Right cardiac atrium (tissue), 5 donors: ENCODE results near the gene AMACR. TPM values are rescaled to one million over a fixed set of nuclear protein-coding genes. Genes with fewer than 3 reads are reported as not detected.
"Not testable (repeated sequence)": the region's sequence is repeated elsewhere in the genome, so short reads cannot be mapped to it uniquely, and the experiment has no call there.

Source experiments
- ATAC-seq, 2 donors: fragments of 200-7000 bp; cut with Tn5 transposase; one replicate each; pipeline versions ENCODE4 v1.8.0 to v1.9.1; 2020; ENCODE audit warnings: moderate library complexity in 2 of 2, mild to moderate bottlenecking in 1 of 2
- DNase-seq, 3 donors: peaks; one replicate each; pipeline ENCODE4 v3.0.0-alpha.2; 2020
- H3K27ac ChIP-seq: one replicate; pipeline ENCODE4 v1.5.1; 2013; ENCODE audit warnings: mild to moderate bottlenecking, low read length, control low read depth, moderate library complexity
- H3K27me3 ChIP-seq: one replicate; pipeline ENCODE4 v1.6.1; 2013; ENCODE audit not compliant: control insufficient read depth, insufficient read depth
- H3K4me1 ChIP-seq: one replicate; pipeline ENCODE4 v1.6.1; 2013; ENCODE audit warnings: low read length; ENCODE audit not compliant: control insufficient read depth, insufficient read depth
- H3K4me3 ChIP-seq: one replicate; pipeline ENCODE4 v1.5.1; 2013; ENCODE audit warnings: low read length, control low read depth
- H3K9me3 ChIP-seq: one replicate; pipeline ENCODE4 v1.6.1; 2013; ENCODE audit warnings: low read length; ENCODE audit not compliant: control insufficient read depth
- WGBS: extraction: QIAGEN DNeasy Blood & Tissue Kit; methylation state at CpG from one replicate; pipeline ENCODE4 v1.1.7; 2013; 5-methylcytosine and 5-hydroxymethylcytosine counted together
- intact Hi-C, 4 donors: fragments of 100-400 bp; cut with DNase I; formaldehyde crosslinking; loops; one replicate each; pipeline versions ENCODE4 v1.11.0 to v1.14.0; 2022 to 2023
- polyA plus RNA-seq: library from polyadenylated mRNA; stranded (reverse); fragments of 200-250 nt; gene quantifications from one replicate; pipeline ENCODE4 v1.2.3, GENCODE V29; 2013
- total RNA-seq, 4 donors: library from RNA; stranded (reverse); fragmentation: NEBNext Ultra II Directional; extraction: Animal tissue kit (Norgen Biotek cat#: 25700); gene quantifications; one replicate each; pipeline ENCODE4 v1.2.1, GENCODE V29; 2021
- donor health status: healthy with polysubstance abuse.
- donor health status: DM: no; HTN: yes; CAD: no.
- donor health status: DM: no; HTN: no; CAD: no.
- donor health status: DM: no; HTN: yes; CAD: no; lungs with severe emphysema.
- donor health status: DM: yes; HTN: yes; CAD: no.

Gene AMACR
- total and polyA plus RNA-seq, 5 donors = 6.2 to 19.1 (median 11.4) TPM

DNA sequence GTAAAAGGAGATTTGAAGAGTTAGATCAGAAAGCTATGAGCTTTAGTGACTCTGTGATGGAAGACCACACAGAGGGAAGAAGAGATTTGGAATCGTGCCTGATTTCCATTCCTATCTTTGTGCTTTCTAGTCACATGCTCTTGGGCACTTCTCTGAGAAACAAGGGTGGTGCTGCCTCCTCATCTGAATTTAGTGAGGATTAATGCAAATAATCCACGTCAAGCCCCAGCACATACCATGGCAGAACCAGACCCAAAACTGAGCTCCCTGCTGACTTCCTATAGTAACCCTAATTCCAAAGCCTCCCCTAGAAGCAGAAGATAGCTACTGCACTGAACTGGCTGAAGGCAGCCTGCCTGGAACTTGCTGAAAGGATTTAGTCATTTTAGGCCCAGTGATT, 41.0 kb downstream of the AMACR start:
- Histone ChIP-seq H3K4me3 (no peak overlapping the region), H3K9me3 (no peaks in the 10 kb centered on the region), H3K4me1 (no peaks in the 10 kb centered on the region), H3K27ac (no peak overlapping the region), H3K27me3 (no peaks in the 10 kb centered on the region)
- DNase-seq (no peak), ATAC-seq (no peak)
- 44% methylated on average over 2 of the region's 2 CpGs for whole genome bisulfite sequencing
- intact Hi-C loops = loop anchor here in 3 of 4 donors (10.0 kb wide), 2 partner anchors 502 to 532 kb away; no protein-coding TSS in a partner anchor

DNA sequence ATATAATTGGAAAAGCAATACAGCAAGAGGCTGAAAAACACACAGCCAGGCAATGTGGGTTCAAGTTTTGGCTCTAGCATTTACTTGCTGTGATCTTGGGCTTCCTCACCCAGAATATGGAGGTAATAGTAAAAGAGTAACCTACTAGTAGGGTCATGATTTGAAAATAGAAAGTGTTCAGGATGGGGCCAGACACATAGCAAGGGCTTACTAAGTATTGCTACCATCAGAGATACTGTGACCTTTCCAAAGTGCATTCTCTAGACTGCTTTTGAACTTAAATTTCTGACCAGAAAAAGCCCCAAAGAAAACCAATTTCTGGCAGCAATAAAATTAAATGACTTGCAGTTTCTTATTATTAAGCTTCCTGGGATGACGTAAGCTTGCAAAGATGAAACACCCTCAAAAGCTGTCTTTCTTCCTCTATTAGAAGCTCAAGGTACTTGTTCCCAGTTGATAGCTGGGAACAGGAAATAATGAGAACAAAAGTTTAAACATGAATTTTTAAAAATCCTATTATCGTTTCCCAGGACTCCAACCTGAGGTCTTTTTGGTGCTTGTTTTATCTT, 43.6 kb downstream of the AMACR start:
- no peak for DNase-seq
- no peaks in the 10 kb centered on the region for H3K4me1 ChIP-seq
- H3K27ac ChIP-seq = no peak overlapping the region
- 67% methylated on average over 2 of the region's 2 CpGs for WGBS
- H3K9me3 ChIP-seq = no peaks in the 10 kb centered on the region
- no peaks in the 10 kb centered on the region for H3K27me3 ChIP-seq
- ATAC-seq = no peak
- no peak overlapping the region for H3K4me3 ChIP-seq
- intact Hi-C loops = loop anchor here in 3 of 4 donors (10.0 kb wide), 2 partner anchors 499 to 529 kb away; no protein-coding TSS in a partner anchor

DNA sequence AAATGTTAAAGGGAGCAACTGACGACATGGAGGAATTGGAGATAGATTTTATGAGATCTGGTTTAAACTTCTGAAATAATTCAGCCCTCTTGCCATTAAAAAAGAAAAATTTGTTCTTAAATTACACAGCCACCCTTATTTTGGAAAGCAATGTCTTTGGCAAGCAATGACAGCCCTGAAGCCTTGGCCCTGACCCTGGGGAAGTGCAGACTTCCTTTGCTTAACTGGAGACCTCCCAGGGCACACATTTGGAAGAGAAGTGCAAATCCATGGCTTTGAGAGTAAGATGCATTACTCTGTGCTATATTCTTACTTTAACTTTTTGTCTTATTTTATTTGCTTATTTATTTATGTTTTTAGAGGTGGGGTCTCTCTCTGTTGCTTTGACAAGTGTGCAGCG, 49.7 kb downstream of the AMACR start:
- H3K27me3 ChIP-seq = no peaks in the 10 kb centered on the region
- WGBS = 72% methylated on average over 2 of the region's 2 CpGs
- no peaks in the 10 kb centered on the region for H3K4me1 ChIP-seq
- DNase-seq (no peak), ATAC-seq (no peak)
- H3K9me3 ChIP-seq = peaks cover 5% of the 10 kb centered on the region
- intact Hi-C loops = no loop called here
- H3K4me3 ChIP-seq = no peak overlapping the region
- H3K27ac ChIP-seq = no peak overlapping the region

DNA sequence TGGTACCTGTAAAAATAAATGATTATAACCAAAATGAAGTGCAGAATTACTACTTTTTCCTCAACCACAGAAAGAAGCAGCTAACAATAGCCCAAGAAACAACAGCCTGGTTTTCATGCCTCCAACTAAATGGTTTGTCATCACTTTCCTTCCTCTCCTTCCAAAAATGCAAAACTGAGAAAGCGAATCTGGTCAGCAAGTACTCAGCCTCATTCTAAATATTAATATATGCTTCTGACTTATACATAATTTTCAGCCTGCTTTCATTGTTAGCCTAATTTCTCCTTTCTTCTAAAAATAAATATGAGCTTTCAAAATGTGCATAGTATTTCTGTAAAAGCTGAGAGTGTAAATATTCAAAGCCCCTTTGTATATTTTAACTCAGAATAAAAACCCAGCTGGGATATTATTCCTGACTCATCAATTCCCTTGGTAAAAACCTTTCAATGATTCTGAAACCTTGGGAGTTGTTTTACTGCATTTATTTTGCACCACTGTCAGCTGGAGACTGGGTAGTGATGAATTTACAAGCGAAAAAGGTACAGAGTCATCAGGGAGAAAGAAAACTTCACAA, 50.2 kb downstream of the AMACR start:
- Histone ChIP-seq H3K27ac (no peak overlapping the region), H3K9me3 (peaks cover 5% of the 10 kb centered on the region), H3K4me3 (no peak overlapping the region), H3K4me1 (no peaks in the 10 kb centered on the region), H3K27me3 (no peaks in the 10 kb centered on the region)
- DNase-seq (no peak), ATAC-seq (no peak)
- intact Hi-C loops = no loop called here
- WGBS = 71% methylated on average over 2 of the region's 2 CpGs

DNA sequence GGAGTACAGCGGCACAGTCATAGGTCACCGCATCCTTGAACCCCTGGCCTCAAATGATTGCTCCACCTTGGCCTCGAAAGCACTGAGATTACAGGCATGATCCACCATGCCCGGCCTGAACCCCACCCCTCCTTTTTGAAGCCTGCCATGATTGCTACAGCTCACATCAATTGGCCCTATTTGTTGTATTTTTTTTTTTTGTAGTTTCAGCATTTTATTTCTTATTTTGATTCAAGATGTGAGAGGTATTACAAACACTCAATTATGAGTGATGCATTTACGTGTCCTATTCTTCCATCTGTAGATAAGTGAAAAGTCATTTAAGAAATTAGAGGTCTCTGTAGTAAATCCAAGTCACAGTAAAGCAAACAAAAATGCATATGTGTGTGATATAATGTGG, 55.7 kb downstream of the AMACR start:
- DNase-seq, H3K9me3 ChIP-seq, H3K4me1 ChIP-seq, intact Hi-C loops, H3K27ac ChIP-seq, ATAC-seq, H3K27me3 ChIP-seq, H3K4me3 ChIP-seq: not testable (repeated sequence)
- WGBS = 76% methylated on average over 5 of the region's 5 CpGs

DNA sequence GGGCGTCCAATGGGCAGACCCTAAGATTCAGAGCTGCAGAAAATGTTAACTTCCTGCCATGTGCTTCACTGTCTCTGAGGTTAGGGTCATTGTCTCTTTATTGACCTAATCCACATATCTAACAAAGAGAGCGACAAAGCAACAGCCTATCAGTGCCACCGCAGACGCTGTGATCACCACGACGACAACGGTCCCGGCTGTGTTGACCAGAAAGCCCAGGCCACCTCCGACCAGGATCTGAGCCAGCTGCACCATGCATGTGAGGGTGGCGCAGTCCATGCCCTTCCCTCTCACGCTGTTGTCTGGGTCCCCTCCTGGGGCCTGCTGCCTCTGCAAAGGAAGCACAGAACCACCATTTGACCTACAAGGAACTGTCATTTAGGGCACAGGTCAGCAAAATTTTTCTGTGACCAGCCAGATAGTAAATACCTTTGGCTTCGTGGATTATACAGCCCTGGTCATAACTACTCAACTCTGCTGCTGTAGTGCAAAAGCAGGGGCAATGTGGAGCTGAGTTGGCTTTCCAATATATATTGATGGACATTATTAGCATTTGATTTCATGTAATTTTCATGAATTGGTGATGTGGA, 63.2 kb downstream of the AMACR start:
- H3K27me3 ChIP-seq = no peaks in the 10 kb centered on the region
- no peak overlapping the region for H3K27ac ChIP-seq
- ATAC-seq = no peak
- no peaks in the 10 kb centered on the region for H3K4me1 ChIP-seq
- intact Hi-C loops = no loop called here
- no peak overlapping the region for H3K4me3 ChIP-seq
- peak in 1 of 3 donors; percentile 28 for DNase-seq
- WGBS = 82% methylated on average over 12 of the region's 12 CpGs
- no peaks in the 10 kb centered on the region for H3K9me3 ChIP-seq

DNA sequence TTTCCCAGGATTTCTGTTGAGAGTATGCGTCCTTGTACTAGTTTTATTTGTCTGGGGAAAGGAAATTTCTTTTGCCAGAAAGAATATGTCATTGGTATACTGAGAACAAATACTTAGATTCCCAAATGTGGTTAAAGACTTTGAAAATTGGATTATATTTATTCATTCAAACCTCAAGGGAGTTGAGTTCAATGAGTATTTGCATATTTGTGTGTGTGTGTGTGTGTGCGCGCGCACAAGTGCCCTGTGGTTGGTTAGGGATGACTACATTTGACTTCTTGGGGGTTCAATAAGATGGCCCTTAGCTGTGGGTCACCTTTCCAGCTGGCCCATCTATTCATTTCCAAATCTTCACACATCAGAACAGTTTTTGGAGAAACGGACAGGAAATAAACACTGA, 66.8 kb downstream of the AMACR start:
- Histone ChIP-seq H3K9me3 (no peaks in the 10 kb centered on the region), H3K4me1 (no peaks in the 10 kb centered on the region), H3K4me3 (no peak overlapping the region), H3K27me3 (no peaks in the 10 kb centered on the region), H3K27ac (no peak overlapping the region)
- 85% methylated on average over 5 of the region's 5 CpGs for WGBS
- DNase-seq = no peak
- intact Hi-C loops = no loop called here
- ATAC-seq = no peak

DNA sequence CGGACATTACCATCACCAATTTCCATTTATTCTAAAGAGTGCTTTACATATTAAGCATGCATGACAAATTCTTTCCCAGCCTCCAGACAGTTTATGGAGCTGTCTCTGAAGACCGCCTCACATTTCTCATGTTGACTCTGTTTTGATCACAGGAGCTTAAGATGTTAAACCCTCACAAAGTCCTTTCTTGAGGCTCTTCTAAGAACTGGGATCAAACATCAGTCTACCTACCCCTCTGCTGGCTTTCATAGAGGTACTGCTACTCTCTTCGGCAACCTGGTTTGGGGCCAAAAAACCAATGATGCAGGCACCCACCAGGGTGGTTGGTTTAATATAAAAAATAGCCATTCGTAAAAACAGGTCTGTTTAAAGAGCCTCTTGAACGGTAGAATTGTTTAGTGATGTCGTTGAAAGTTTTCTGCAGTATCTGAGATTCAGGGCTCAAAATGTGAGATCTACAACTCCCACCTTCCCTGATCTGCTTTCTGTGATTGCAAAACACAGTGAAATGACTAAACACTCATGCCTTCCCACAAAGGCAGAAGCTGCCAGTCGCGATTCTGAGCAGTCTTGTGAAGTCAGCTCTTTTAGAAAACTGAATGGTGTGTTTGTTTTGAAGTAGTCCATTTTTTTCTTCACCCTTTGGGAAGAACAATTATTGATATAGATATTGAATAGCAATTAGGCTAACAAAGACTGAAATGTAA, 68.1 kb downstream of the AMACR start:
- Histone ChIP-seq H3K27me3 (no peaks in the 10 kb centered on the region), H3K27ac (no peak overlapping the region), H3K9me3 (no peaks in the 10 kb centered on the region), H3K4me1 (no peaks in the 10 kb centered on the region), H3K4me3 (no peak overlapping the region)
- WGBS = 77% methylated on average over 8 of the region's 8 CpGs
- intact Hi-C loops = loop anchor here in 1 of 4 donors (10.0 kb wide), 2 partner anchors 475 to 505 kb away; no protein-coding TSS in a partner anchor
- ATAC-seq (no peak), DNase-seq (no peak)

DNA sequence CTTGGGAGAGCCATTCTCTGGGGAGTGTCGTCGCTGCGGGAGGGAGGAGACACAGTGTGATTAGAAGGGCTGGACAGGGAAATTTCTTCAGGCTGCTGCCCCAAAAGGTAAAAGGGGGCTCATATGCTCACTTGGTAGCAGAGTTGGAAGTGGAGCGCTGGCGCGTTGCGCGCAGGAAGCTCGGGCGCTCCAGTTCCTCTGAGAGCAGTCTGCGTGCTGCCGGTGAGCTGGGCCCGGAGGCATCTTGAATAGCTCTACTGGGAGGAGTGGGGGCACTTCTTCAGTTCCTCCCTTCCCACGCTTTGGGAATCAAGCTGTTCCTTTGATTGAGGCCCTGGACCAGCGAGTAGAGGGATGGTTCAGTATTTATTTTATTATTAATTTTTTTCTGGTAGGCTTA, 69.0 kb downstream of the AMACR start:
- Histone ChIP-seq H3K27me3 (no peaks in the 10 kb centered on the region), H3K4me1 (no peaks in the 10 kb centered on the region), H3K4me3 (no peak overlapping the region), H3K9me3 (no peaks in the 10 kb centered on the region), H3K27ac (no peak overlapping the region)
- WGBS = 20% methylated on average over 15 of the region's 15 CpGs
- intact Hi-C loops = loop anchor here in 1 of 4 donors (10.0 kb wide), 2 partner anchors 474 to 504 kb away; no protein-coding TSS in a partner anchor
- DNase-seq (peak in 1 of 3 donors; percentile 28), ATAC-seq (no peak)

DNA sequence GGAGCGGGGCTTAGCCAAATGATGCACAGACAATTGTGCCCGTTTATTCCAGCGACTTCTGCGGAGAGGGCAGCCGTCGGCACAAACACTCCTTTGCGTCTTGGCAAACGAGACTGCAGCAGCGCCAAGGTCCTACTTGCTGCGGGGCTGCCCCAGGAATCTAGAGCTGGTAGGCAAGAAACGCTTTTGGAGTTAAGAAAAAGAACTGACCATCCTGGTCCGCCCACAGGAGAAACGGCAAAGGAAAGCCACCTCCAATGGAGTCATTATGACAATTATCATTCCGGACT, 69.4 kb downstream of the AMACR start:
- no peaks in the 10 kb centered on the region for H3K4me1 ChIP-seq
- no peaks in the 10 kb centered on the region for H3K9me3 ChIP-seq
- ATAC-seq (no peak), DNase-seq (no peak)
- H3K27ac ChIP-seq = no peak overlapping the region
- no peaks in the 10 kb centered on the region for H3K27me3 ChIP-seq
- H3K4me3 ChIP-seq = no peak overlapping the region
- 21% methylated on average over 14 of the region's 14 CpGs for WGBS
- intact Hi-C loops = loop anchor here in 1 of 4 donors (10.0 kb wide), 2 partner anchors 474 to 504 kb away; no protein-coding TSS in a partner anchor
